ENCODE measurements around the gene TFPI.

DNA sequence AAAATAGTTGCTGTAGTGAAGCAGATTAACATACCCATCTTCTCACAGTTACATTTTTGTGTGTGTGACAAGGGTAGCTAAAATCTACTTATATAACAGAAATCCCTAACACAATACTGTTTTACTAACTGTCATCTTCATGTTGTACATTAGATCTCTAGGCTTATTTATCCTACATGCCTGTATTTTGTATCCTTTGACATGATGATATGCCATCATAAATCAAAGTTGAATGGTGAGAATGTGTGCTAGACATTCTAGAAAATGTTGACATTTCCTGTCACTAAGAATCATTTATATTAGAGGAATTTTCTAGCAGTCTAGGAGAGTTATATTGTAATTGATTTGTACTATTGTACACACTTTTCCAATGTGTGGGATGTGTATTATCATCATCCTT lies 84.7 kb downstream of the TFPI start:
- TF ChIP-seq, protein P1, sequence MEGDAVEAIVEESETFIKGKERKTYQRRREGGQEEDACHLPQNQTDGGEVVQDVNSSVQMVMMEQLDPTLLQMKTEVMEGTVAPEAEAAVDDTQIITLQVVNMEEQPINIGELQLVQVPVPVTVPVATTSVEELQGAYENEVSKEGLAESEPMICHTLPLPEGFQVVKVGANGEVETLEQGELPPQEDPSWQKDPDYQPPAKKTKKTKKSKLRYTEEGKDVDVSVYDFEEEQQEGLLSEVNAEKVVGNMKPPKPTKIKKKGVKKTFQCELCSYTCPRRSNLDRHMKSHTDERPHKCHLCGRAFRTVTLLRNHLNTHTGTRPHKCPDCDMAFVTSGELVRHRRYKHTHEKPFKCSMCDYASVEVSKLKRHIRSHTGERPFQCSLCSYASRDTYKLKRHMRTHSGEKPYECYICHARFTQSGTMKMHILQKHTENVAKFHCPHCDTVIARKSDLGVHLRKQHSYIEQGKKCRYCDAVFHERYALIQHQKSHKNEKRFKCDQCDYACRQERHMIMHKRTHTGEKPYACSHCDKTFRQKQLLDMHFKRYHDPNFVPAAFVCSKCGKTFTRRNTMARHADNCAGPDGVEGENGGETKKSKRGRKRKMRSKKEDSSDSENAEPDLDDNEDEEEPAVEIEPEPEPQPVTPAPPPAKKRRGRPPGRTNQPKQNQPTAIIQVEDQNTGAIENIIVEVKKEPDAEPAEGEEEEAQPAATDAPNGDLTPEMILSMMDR (IDR thresholded peaks at IDR 0.05) = no peak
- TF ChIP-seq POLR2AphosphoS5 (IDR thresholded peaks at IDR 0.05) (no peak), POLR2A (IDR thresholded peaks at IDR 0.05) (no peak)
